Measurements from ENCODE around the gene C14orf119.

GRCh38 chr14:23109769-23110168, 14.5 kb downstream of the C14orf119 start:
- TF ChIP-seq CTCF (IDR thresholded peaks at IDR 0.05; ENCODE audit: low read length) (no peak), EZH2 (IDR thresholded peaks at IDR 0.05; ENCODE audit: borderline replicate concordance, low read length) (no peak)
